GM18499 (cell line): Measurements from ENCODE around the gene ABTB1.

Source experiments
- ATAC-seq: cut with Tn5 transposase; IDR thresholded peaks from one replicate; pipeline ENCODE4 v1.9.1; 2021; ENCODE audit warnings: moderate number of reproducible peaks; ENCODE audit not compliant: insufficient read depth, unreplicated experiment

Gene ABTB1

GRCh38 chr3:127672429-127673190, at the start of gene ABTB1:
TSS of gene ABTB1 (plus strand) at chr3:127672952. CDS start at chr3:127673026, 74 bp downstream.
- no peak for ATAC-seq

- ATAC-seq, result no peak
Measured at GRCh38 chr3:127624063-127624462, 48.7 kb upstream of the ABTB1 start.

- ATAC-seq, result no peak
Measured at GRCh38 chr3:127625821-127626220, 46.9 kb upstream of the ABTB1 start.

GRCh38 chr3:127628426-127628787, 44.3 kb upstream of the ABTB1 start:
- ATAC-seq, result no peak

GRCh38 chr3:127628788-127629466, 43.8 kb upstream of the ABTB1 start, which contains the start of gene PODXL2:
TSS of gene PODXL2 (plus strand) at chr3:127629185. CDS start at chr3:127629220, 35 bp downstream.
- no peak for ATAC-seq

- ATAC-seq, result no peak
Measured at GRCh38 chr3:127629467-127630403, 43.0 kb upstream of the ABTB1 start.

GRCh38 chr3:127630811-127631714, 41.7 kb upstream of the ABTB1 start:
- ATAC-seq, result no peak

GRCh38 chr3:127632035-127632820, 40.5 kb upstream of the ABTB1 start:
- no peak for ATAC-seq

GRCh38 chr3:127634653-127635052, 38.1 kb upstream of the ABTB1 start:
- ATAC-seq, result no peak

- ATAC-seq, result no peak
Measured at GRCh38 chr3:127637546-127637945, 35.2 kb upstream of the ABTB1 start.

GRCh38 chr3:127637971-127638370, 34.8 kb upstream of the ABTB1 start:
- ATAC-seq, result no peak

GRCh38 chr3:127639173-127640041, 33.3 kb upstream of the ABTB1 start:
- no peak for ATAC-seq

- ATAC-seq, result no peak
Measured at GRCh38 chr3:127640042-127640355, 32.8 kb upstream of the ABTB1 start.

GRCh38 chr3:127644641-127645370, 27.9 kb upstream of the ABTB1 start:
- ATAC-seq, result no peak

- ATAC-seq, result no peak
Measured at GRCh38 chr3:127645371-127646015, 27.3 kb upstream of the ABTB1 start.

GRCh38 chr3:127646501-127647046, 26.2 kb upstream of the ABTB1 start:
- ATAC-seq, result no peak
